ENCODE data around the gene MTHFR. TPM values are rescaled to one million over a fixed set of nuclear protein-coding genes. Genes with fewer than 3 reads are reported as not detected.
A peak's percentile ranks its signal among the peaks of the same experiment; 100 is the strongest.

Gene MTHFR
- total RNA-seq, 1 donor from 2014 or later = 29.6 TPM

GRCh38 chr1:11767922-11768704, 37.7 kb downstream of the MTHFR start:
- Mint-ChIP-seq H3K4me3 (no peak overlapping the region), H3K27me3 (ENCODE audit: low read depth) (peaks cover 4% of the 10 kb centered on the region), H3K27ac (ENCODE audit: unreplicated experiment) (no peak overlapping the region), H3K36me3 (ENCODE audit: low read depth) (no peaks in the 10 kb centered on the region), H3K9me3 (no peaks in the 10 kb centered on the region), H3K4me1 (peaks cover 8% of the 10 kb centered on the region)
- no peak for TF ChIP-seq CTCF (conservative IDR thresholded peaks at IDR 0.05)
- no peak for DNase-seq (ENCODE audit: low read depth, low spot score)

- no peak for TF ChIP-seq CTCF (conservative IDR thresholded peaks at IDR 0.05)
- no peaks in the 10 kb centered on the region for H3K9me3 Mint-ChIP-seq
- peaks cover 22% of the 10 kb centered on the region for H3K27me3 Mint-ChIP-seq (ENCODE audit: low read depth)
These were observed 39.4 kb downstream of the MTHFR start for GRCh38 chr1:11766429-11766776.

GRCh38 chr1:11765661-11766428, 39.9 kb downstream of the MTHFR start:
- H3K4me3 Mint-ChIP-seq = no peak overlapping the region
- H3K4me1 Mint-ChIP-seq = peaks cover 18% of the 10 kb centered on the region
- peak overlapping the region; percentile 71 for H3K27ac Mint-ChIP-seq (ENCODE audit: unreplicated experiment)
- TF ChIP-seq CTCF (conservative IDR thresholded peaks at IDR 0.05) = no peak
- H3K27me3 Mint-ChIP-seq (ENCODE audit: low read depth) = peaks cover 27% of the 10 kb centered on the region
- no peak for DNase-seq (ENCODE audit: low read depth, low spot score)
- no peaks in the 10 kb centered on the region for H3K9me3 Mint-ChIP-seq
- no peaks in the 10 kb centered on the region for H3K36me3 Mint-ChIP-seq (ENCODE audit: low read depth)

More at GRCh38 chr1:11766429-11766776, 39.4 kb downstream of the MTHFR start:
- no peaks in the 10 kb centered on the region for H3K36me3 Mint-ChIP-seq (ENCODE audit: low read depth)
- DNase-seq (ENCODE audit: low read depth, low spot score) = no peak
- no peak overlapping the region for H3K4me3 Mint-ChIP-seq
- no peak overlapping the region for H3K27ac Mint-ChIP-seq (ENCODE audit: unreplicated experiment)
- peaks cover 18% of the 10 kb centered on the region for H3K4me1 Mint-ChIP-seq

- no peaks in the 10 kb centered on the region for H3K36me3 Mint-ChIP-seq (ENCODE audit: low read depth)
- no peak for TF ChIP-seq CTCF (conservative IDR thresholded peaks at IDR 0.05)
- DNase-seq (ENCODE audit: low read depth, low spot score) = no peak
- no peaks in the 10 kb centered on the region for H3K9me3 Mint-ChIP-seq
- peaks cover 34% of the 10 kb centered on the region for H3K27me3 Mint-ChIP-seq (ENCODE audit: low read depth)
- H3K4me1 Mint-ChIP-seq = peaks cover 18% of the 10 kb centered on the region
- no peak overlapping the region for H3K27ac Mint-ChIP-seq (ENCODE audit: unreplicated experiment)
- H3K4me3 Mint-ChIP-seq = no peak overlapping the region
These were observed 41.2 kb downstream of the MTHFR start for GRCh38 chr1:11764519-11764918.

GRCh38 chr1:11764115-11764514, 41.6 kb downstream of the MTHFR start:
- Mint-ChIP-seq H3K4me3 (no peak overlapping the region), H3K27ac (ENCODE audit: unreplicated experiment) (peak overlapping the region; percentile 8), H3K4me1 (peaks cover 18% of the 10 kb centered on the region), H3K27me3 (ENCODE audit: low read depth) (peaks cover 34% of the 10 kb centered on the region), H3K36me3 (ENCODE audit: low read depth) (no peaks in the 10 kb centered on the region), H3K9me3 (no peaks in the 10 kb centered on the region)
- TF ChIP-seq CTCF (conservative IDR thresholded peaks at IDR 0.05) = no peak
- no peak for DNase-seq (ENCODE audit: low read depth, low spot score)

Data from neural crest cell (in vitro differentiated cells).